Measurements from ENCODE around the gene VAPA.

GRCh38 chr18:9974279-9974915 is 60.6 kb downstream of the VAPA start:
- no peak for TF ChIP-seq CTCF (IDR thresholded peaks at IDR 0.05; ENCODE audit: low read depth, low read length)
- no peak for TF ChIP-seq POLR2A (IDR thresholded peaks at IDR 0.05; ENCODE audit: extremely low read depth, insufficient read length)
- TF ChIP-seq MAX (IDR thresholded peaks at IDR 0.05; ENCODE audit: low read depth, low read length) = no peak

Data from NB4 (cell line).